Panc1 (cell line): ENCODE measurements around the gene KRTAP10-4. TPM values are rescaled to one million over a fixed set of nuclear protein-coding genes. Genes with fewer than 3 reads are reported as not detected.

Source experiments
- ATAC-seq: fragments of 200-7000 bp; cut with Tn5 transposase; 2 replicates; pipeline ENCODE4 v1.9.1; 2020; ENCODE audit warnings: mild to moderate bottlenecking, moderate library complexity
- BruUV-seq: library from RNA; stranded (reverse); fragments of 400-500 nt; replicated peaks from 2 replicates; lab custom pipeline; 2021; lab: Mats Ljungman, UMichigan
- CTCF ChIA-PET: fragments of 300-600 bp; sonication (Branson Sonifier 250); formaldehyde crosslinking; loops from one replicate; lab custom pipeline; 2022; ENCODE audit warnings: antibody characterized with exemption; lab: Charles Lee
- POLR2A ChIA-PET: fragments of 300-600 bp; sonication (Branson Sonifier 250); formaldehyde crosslinking; loops from one replicate; lab custom pipeline; 2022; ENCODE audit warnings: antibody characterized with exemption; lab: Charles Lee
- DNase-seq: peaks from one replicate; pipeline ENCODE4 v3.0.0-alpha.2; 2010; ENCODE audit warnings: low read depth, low spot score
- H3K27ac ChIP-seq: 2 replicates; pipeline ENCODE4 v1.5.1; 2011; ENCODE audit warnings: mild to moderate bottlenecking, low read length, inconsistent platforms
- H3K27me3 ChIP-seq: fragments of 200-500 bp; sonication (Bioruptor generic); 2 replicates; pipeline ENCODE4 v1.6.0; 2014; ENCODE audit warnings: low read length, inconsistent platforms; ENCODE audit not compliant: control insufficient read depth, insufficient read depth
- H3K36me3 ChIP-seq: fragments of 200-500 bp; sonication (Bioruptor generic); 2 replicates; pipeline ENCODE4 v1.5.1; 2014; ENCODE audit warnings: inconsistent platforms, mild to moderate bottlenecking, low read length, moderate library complexity; ENCODE audit not compliant: control insufficient read depth, insufficient read depth
- H3K4me1 ChIP-seq: 2 replicates; pipeline ENCODE4 v1.5.1; 2011; ENCODE audit warnings: inconsistent platforms, mild to moderate bottlenecking, low read length, moderate library complexity; ENCODE audit not compliant: control insufficient read depth, insufficient read depth
- H3K4me3 ChIP-seq, 2 experiments: 2 replicates each; pipeline ENCODE4 v1.5.1; 2011 to 2012; ENCODE audit warnings: low read depth in 2 of 2, low read length in 2 of 2, mild to moderate bottlenecking in 2 of 2, inconsistent platforms in 1 of 2, moderate library complexity in 1 of 2
- H3K9me3 ChIP-seq: fragments of 200-500 bp; sonication (Bioruptor generic); 2 replicates; pipeline ENCODE4 v1.5.1; 2014; ENCODE audit warnings: low read depth, mild to moderate bottlenecking, inconsistent platforms, low read length, moderate library complexity; ENCODE audit not compliant: control insufficient read depth, insufficient read depth
- POLR2AphosphoS5 ChIP-seq: IDR thresholded peaks from 2 replicates; pipeline ENCODE4 v1.6.1; 2012; ENCODE audit warnings: mild to moderate bottlenecking, low read depth, low read length, moderate library complexity
- SIN3A ChIP-seq: IDR thresholded peaks from 2 replicates; pipeline ENCODE4 v1.6.1; 2012; ENCODE audit warnings: low read depth, mild to moderate bottlenecking, low read length, moderate library complexity, borderline replicate concordance; ENCODE audit not compliant: insufficient read depth
- TCF7L2 ChIP-seq: IDR thresholded peaks from 2 replicates; pipeline ENCODE4 v1.6.1; 2011; ENCODE audit warnings: mild to moderate bottlenecking, low read depth, low read length, inconsistent platforms
- in situ Hi-C: cut with HindIII; loops from 2 replicates; pipeline ENCODE4 v1.10.0; 2016; ENCODE audit warnings: low sequenced_read_pairs, low pct_unique_long_range_greater_than_20kb
- intact Hi-C: fragments of 100-400 bp; cut with micrococcal nuclease; formaldehyde crosslinking; loops from one replicate; pipeline ENCODE4 v1.10.0; 2022; ENCODE audit not compliant: unreplicated experiment
- total RNA-seq: library from RNA; stranded (reverse); gene quantifications from one replicate; pipeline ENCODE4 v1.2.1, GENCODE V29; 2021; ENCODE audit not compliant: unreplicated experiment
- TF ChIP-seq, protein P1 (sequence below): fragments of 450-650 bp; IDR thresholded peaks from 2 replicates; pipeline ENCODE4 v1.5.1; 2017; ENCODE audit warnings: mild to moderate bottlenecking
- TF ChIP-seq, protein P2 (sequence below), 2 experiments: IDR thresholded peaks; 2 replicates each; pipeline ENCODE4 v1.6.1; 2011 to 2012; ENCODE audit warnings: low read depth in 2 of 2, control low read depth in 1 of 2, low read length in 1 of 2, mild to moderate bottlenecking in 1 of 2, moderate library complexity in 1 of 2; ENCODE audit not compliant: insufficient read depth in 1 of 2

Gene KRTAP10-4
- total RNA-seq, 1 experiment from 2014 or later: not detected

DNA sequence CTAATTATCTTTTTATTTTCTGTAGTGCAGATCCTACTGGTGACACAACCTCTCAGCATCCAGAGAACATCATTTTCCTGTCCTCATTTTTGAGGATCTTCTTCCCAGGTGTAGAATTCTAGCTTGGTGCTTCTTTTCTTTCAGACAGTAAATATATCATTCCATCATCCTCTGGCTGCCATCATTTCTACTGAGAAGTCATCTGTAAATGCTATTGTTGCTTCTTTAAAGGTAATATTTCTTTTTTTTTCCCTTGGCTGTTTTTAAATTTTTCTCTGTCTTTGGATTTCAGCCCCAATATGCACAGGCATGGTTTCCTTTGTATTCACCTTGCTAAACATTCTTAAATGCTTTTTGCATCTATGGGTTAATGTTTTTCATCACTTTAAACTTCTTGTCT lies 50.0 kb downstream of the KRTAP10-4 start:
- in situ Hi-C loops: no loop called here
- POLR2A ChIA-PET: no interaction called here
- CTCF ChIA-PET: no interaction called here

More for the DNA sequence above, 50.0 kb downstream of the KRTAP10-4 start:
- no peaks in the 10 kb centered on the region for H3K27me3 ChIP-seq
- intact Hi-C loops: no loop called here
- DNase-seq (no peak), ATAC-seq (no peak)
- no peak overlapping the region for H3K4me3 ChIP-seq
- H3K27ac ChIP-seq: no peak overlapping the region
- no TSS peak for BruUV-seq
- peaks cover 7% of the 10 kb centered on the region; the same call in 1 of the 2 replicates for H3K9me3 ChIP-seq
- no peaks in the 10 kb centered on the region for H3K36me3 ChIP-seq
- TF ChIP-seq, protein P1, sequence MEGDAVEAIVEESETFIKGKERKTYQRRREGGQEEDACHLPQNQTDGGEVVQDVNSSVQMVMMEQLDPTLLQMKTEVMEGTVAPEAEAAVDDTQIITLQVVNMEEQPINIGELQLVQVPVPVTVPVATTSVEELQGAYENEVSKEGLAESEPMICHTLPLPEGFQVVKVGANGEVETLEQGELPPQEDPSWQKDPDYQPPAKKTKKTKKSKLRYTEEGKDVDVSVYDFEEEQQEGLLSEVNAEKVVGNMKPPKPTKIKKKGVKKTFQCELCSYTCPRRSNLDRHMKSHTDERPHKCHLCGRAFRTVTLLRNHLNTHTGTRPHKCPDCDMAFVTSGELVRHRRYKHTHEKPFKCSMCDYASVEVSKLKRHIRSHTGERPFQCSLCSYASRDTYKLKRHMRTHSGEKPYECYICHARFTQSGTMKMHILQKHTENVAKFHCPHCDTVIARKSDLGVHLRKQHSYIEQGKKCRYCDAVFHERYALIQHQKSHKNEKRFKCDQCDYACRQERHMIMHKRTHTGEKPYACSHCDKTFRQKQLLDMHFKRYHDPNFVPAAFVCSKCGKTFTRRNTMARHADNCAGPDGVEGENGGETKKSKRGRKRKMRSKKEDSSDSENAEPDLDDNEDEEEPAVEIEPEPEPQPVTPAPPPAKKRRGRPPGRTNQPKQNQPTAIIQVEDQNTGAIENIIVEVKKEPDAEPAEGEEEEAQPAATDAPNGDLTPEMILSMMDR: no peak
- TF ChIP-seq POLR2AphosphoS5 (no peak), TCF7L2 (no peak), SIN3A (no peak)
- TF ChIP-seq, protein P2, sequence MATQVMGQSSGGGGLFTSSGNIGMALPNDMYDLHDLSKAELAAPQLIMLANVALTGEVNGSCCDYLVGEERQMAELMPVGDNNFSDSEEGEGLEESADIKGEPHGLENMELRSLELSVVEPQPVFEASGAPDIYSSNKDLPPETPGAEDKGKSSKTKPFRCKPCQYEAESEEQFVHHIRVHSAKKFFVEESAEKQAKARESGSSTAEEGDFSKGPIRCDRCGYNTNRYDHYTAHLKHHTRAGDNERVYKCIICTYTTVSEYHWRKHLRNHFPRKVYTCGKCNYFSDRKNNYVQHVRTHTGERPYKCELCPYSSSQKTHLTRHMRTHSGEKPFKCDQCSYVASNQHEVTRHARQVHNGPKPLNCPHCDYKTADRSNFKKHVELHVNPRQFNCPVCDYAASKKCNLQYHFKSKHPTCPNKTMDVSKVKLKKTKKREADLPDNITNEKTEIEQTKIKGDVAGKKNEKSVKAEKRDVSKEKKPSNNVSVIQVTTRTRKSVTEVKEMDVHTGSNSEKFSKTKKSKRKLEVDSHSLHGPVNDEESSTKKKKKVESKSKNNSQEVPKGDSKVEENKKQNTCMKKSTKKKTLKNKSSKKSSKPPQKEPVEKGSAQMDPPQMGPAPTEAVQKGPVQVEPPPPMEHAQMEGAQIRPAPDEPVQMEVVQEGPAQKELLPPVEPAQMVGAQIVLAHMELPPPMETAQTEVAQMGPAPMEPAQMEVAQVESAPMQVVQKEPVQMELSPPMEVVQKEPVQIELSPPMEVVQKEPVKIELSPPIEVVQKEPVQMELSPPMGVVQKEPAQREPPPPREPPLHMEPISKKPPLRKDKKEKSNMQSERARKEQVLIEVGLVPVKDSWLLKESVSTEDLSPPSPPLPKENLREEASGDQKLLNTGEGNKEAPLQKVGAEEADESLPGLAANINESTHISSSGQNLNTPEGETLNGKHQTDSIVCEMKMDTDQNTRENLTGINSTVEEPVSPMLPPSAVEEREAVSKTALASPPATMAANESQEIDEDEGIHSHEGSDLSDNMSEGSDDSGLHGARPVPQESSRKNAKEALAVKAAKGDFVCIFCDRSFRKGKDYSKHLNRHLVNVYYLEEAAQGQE (IDR thresholded peaks at IDR 0.05; ENCODE audit: insufficient read depth in 1 of 2, low read depth in 2 of 2, low read length in 1 of 2): no peak
- H3K4me1 ChIP-seq: no peaks in the 10 kb centered on the region

Other genes with a start within 250 kb of the KRTAP10-4 start
- gene CFAP410, start 234.3 kb upstream of the KRTAP10-4 start, total RNA-seq: 11.8 TPM
- gene TRPM2, start 220.1 kb upstream of the KRTAP10-4 start, total RNA-seq: 0.26 TPM
- 3.3 TPM for gene LRRC3, start 118.2 kb upstream of the KRTAP10-4 start, total RNA-seq
- gene KRTAP10-1, start 33.5 kb upstream of the KRTAP10-4 start, total RNA-seq: not detected
- gene KRTAP10-2, start 22.2 kb upstream of the KRTAP10-4 start, total RNA-seq: not detected
- not detected for gene KRTAP10-3, start 14.9 kb upstream of the KRTAP10-4 start, total RNA-seq
- not detected for gene KRTAP10-5, start 6.9 kb downstream of the KRTAP10-4 start, total RNA-seq
- gene KRTAP10-6, start 18.8 kb downstream of the KRTAP10-4 start, total RNA-seq: not detected
- gene KRTAP10-7, start 26.9 kb downstream of the KRTAP10-4 start, total RNA-seq: not detected
- gene KRTAP10-8, start 38.4 kb downstream of the KRTAP10-4 start, total RNA-seq: not detected
- not detected for gene KRTAP10-9, start 53.4 kb downstream of the KRTAP10-4 start, total RNA-seq
- gene KRTAP10-10, start 63.6 kb downstream of the KRTAP10-4 start, total RNA-seq: not detected
- gene KRTAP10-11, start 72.7 kb downstream of the KRTAP10-4 start, total RNA-seq: not detected
- not detected for gene KRTAP12-4, start 80.9 kb downstream of the KRTAP10-4 start, total RNA-seq
- not detected for gene KRTAP12-3, start 84.2 kb downstream of the KRTAP10-4 start, total RNA-seq
- gene KRTAP12-2, start 93.2 kb downstream of the KRTAP10-4 start, total RNA-seq: not detected
- not detected for gene KRTAP12-1, start 108.4 kb downstream of the KRTAP10-4 start, total RNA-seq
- gene KRTAP10-12, start 123.4 kb downstream of the KRTAP10-4 start, total RNA-seq: not detected
- not detected for gene TSPEAR, start 137.8 kb downstream of the KRTAP10-4 start, total RNA-seq
- 77.4 TPM for gene UBE2G2, start 228.1 kb downstream of the KRTAP10-4 start, total RNA-seq
- 41.4 TPM for gene SUMO3, start 244.3 kb downstream of the KRTAP10-4 start, total RNA-seq